Tibial nerve (tissue), 4 donors: ENCODE measurements around the gene FMN2. TPM values are rescaled to one million over a fixed set of nuclear protein-coding genes. Genes with fewer than 3 reads are reported as not detected.

Source experiments
- DNase-seq, 2 donors: peaks; one replicate each; pipeline ENCODE4 v3.0.0-alpha.2; 2019; ENCODE audit warnings: low spot score in 2 of 2
- H3K27ac ChIP-seq, 4 donors: fragments of 200-600 bp; sonication (generic) in 3 of 4; one replicate each; pipeline ENCODE4 v1.5.1; 2017 to 2019; ENCODE audit warnings: mild to moderate bottlenecking in 1 of 4
- H3K27me3 ChIP-seq, 2 donors: fragments of 200-600 bp; sonication (generic) in 1 of 2; one replicate each; pipeline versions ENCODE4 v1.5.1 to v1.6.0; 2017 to 2019
- H3K36me3 ChIP-seq, 3 donors: fragments of 200-600 bp; sonication (generic); one replicate each; pipeline ENCODE4 v1.5.1; 2018 to 2019
- H3K4me1 ChIP-seq, 4 donors: fragments of 200-600 bp; sonication (generic) in 3 of 4; one replicate each; pipeline ENCODE4 v1.5.1; 2017 to 2019
- H3K4me3 ChIP-seq, 4 donors: fragments of 200-600 bp; sonication (generic) in 3 of 4; one replicate each; pipeline ENCODE4 v1.5.1; 2017 to 2019; ENCODE audit warnings: mild to moderate bottlenecking in 1 of 4, moderate library complexity in 1 of 4
- H3K9me3 ChIP-seq, 4 donors: fragments of 200-600 bp; sonication (generic) in 3 of 4; one replicate each; pipeline ENCODE4 v1.5.1; 2017 to 2019
- EP300 ChIP-seq, 2 donors: sonication (generic); formaldehyde crosslinking; IDR thresholded peaks; one replicate each; pipeline ENCODE4 v1.6.1; 2017; ENCODE audit warnings: antibody characterized with exemption in 2 of 2, mild to moderate bottlenecking in 1 of 2
- POLR2A ChIP-seq, 2 donors: fragments of 450-650 bp; IDR thresholded peaks; one replicate each; pipeline ENCODE4 v1.6.1; 2017; ENCODE audit warnings: antibody characterized with exemption in 2 of 2, mild to moderate bottlenecking in 2 of 2, moderate library complexity in 2 of 2
- WGBS, 2 donors: methylation state at CpG; one replicate each; pipeline ENCODE4 v1.1.5; 2018; 5-methylcytosine and 5-hydroxymethylcytosine counted together
- total RNA-seq, 4 donors: library from RNA; depleted of rRNA; stranded (reverse); fragments of >200 nt; gene quantifications; one replicate each; pipeline ENCODE4 v1.1.0, GENCODE V29; 2016
- TF ChIP-seq, protein P1 (sequence below), 5 experiments: fragments of 200-600 bp in 3 of 5; fragments of 450-650 bp in 2 of 5; sonication (generic) in 3 of 5; IDR thresholded peaks; one replicate each; pipeline ENCODE4 v1.5.1; 2016 to 2019; ENCODE audit warnings: antibody characterized with exemption in 5 of 5, mild to moderate bottlenecking in 3 of 5, moderate library complexity in 2 of 5

FMN2 gene
- total RNA-seq, 4 donors from 2014 or later = 16.7 to 24.9 (median 24.4) TPM

DNA sequence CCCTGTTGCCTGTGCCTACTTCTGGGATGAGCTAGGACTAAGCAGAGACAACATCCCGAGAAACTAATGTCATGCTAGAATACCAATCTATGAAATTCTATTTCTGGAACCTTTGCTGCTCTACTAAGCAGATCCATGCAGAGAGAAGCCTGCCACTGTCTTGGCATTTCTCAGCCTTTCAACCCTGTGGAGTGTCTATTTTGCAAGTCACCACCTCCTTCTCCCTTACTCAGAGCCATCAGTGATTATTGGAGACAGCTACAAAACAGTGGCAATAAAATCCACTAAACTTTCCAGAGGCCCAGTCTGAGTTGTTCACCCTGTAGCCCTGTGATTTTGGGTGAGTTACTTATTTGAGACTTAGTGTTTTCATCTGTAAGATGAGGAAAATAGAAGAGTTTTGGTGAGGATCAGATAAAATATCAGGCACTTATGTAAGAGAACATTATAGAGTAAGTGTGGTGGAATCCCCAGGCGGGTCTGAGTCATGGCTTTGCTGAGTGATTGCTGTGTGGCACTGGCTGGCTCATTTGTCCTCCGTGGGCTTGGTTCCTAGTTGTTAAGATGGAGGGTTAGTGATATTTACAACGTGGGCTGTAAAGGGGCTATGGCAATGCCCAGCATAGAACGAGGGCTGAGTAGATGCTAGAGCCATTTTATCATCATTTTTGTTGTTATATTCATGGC is 61.1 kb downstream of the FMN2 start:
- no peaks in the 10 kb centered on the region for H3K27me3 ChIP-seq
- no peak overlapping the region for H3K4me3 ChIP-seq
- H3K4me1 ChIP-seq = no peaks in the 10 kb centered on the region
- DNase-seq = no peak
- no peaks in the 10 kb centered on the region for H3K9me3 ChIP-seq
- H3K36me3 ChIP-seq = no peaks in the 10 kb centered on the region
- TF ChIP-seq EP300 (IDR thresholded peaks at IDR 0.05) (no peak), POLR2A (IDR thresholded peaks at IDR 0.05) (no peak)
- TF ChIP-seq, protein P1, sequence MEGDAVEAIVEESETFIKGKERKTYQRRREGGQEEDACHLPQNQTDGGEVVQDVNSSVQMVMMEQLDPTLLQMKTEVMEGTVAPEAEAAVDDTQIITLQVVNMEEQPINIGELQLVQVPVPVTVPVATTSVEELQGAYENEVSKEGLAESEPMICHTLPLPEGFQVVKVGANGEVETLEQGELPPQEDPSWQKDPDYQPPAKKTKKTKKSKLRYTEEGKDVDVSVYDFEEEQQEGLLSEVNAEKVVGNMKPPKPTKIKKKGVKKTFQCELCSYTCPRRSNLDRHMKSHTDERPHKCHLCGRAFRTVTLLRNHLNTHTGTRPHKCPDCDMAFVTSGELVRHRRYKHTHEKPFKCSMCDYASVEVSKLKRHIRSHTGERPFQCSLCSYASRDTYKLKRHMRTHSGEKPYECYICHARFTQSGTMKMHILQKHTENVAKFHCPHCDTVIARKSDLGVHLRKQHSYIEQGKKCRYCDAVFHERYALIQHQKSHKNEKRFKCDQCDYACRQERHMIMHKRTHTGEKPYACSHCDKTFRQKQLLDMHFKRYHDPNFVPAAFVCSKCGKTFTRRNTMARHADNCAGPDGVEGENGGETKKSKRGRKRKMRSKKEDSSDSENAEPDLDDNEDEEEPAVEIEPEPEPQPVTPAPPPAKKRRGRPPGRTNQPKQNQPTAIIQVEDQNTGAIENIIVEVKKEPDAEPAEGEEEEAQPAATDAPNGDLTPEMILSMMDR (IDR thresholded peaks at IDR 0.05) = no peak
- 70 to 75% methylated on average over 5 of the region's 5 CpGs for WGBS, 2 donors
- H3K27ac ChIP-seq = no peak overlapping the region

DNA sequence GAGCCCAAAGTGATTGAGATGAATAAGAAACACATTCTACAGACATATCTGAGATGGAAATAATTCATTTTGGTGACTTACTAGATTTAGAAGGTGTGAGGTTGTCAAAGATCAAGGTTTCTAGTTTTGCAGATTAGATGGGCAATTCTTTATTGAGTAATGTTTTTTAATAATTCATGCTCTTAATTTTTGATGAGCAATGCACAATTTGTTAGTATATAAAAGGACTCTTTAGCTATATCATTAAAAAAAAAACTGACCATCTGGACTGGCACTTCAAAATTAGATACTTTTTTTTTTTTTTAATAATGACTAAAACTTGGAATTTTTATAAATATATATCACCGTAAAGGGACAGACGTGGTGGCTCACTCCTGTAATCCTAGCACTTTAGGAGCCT is 63.9 kb downstream of the FMN2 start:
- Histone ChIP-seq H3K4me1 (no peaks in the 10 kb centered on the region), H3K27me3 (no peaks in the 10 kb centered on the region)
- TF ChIP-seq POLR2A (IDR thresholded peaks at IDR 0.05) (no peak), EP300 (IDR thresholded peaks at IDR 0.05) (no peak)
- TF ChIP-seq, protein P1 (IDR thresholded peaks at IDR 0.05) = no peak

DNA sequence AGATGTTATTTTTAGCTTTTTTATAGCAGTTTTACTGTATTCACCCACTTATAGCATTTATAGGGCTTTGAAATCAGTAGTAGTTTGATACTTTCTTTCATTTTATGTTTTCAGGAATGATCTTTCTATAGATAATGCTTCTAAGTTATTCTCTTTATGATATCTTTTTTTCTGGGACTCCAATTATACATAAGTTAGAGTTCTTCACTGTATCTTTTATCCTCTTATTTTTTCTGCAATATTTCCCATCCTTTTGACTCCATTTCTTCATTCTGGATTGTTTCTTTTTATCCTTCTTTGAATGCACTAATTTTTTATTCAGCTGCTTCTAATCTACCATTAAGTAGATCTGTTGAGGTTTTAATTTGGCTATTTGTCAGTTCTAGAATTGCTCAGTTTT is 73.1 kb downstream of the FMN2 start:
- Histone ChIP-seq H3K4me3 (no peak overlapping the region), H3K9me3 (peaks cover 0 to 32% (median 8%) of the 10 kb centered on the region in 4 donors), H3K27ac (no peak overlapping the region), H3K36me3 (no peaks in the 10 kb centered on the region), H3K4me1 (no peaks in the 10 kb centered on the region), H3K27me3 (no peaks in the 10 kb centered on the region)
- TF ChIP-seq, protein P1 (IDR thresholded peaks at IDR 0.05) = no peak
- TF ChIP-seq POLR2A (IDR thresholded peaks at IDR 0.05) (no peak), EP300 (IDR thresholded peaks at IDR 0.05) (no peak)
- DNase-seq = no peak

More for the DNA sequence above, 63.9 kb downstream of the FMN2 start:
- Histone ChIP-seq H3K27ac (no peak overlapping the region), H3K36me3 (no peaks in the 10 kb centered on the region), H3K4me3 (no peak overlapping the region), H3K9me3 (peaks cover 0 to 4% (median 0%) of the 10 kb centered on the region in 4 donors)
- 91 to 92% methylated on average over 2 of the region's 2 CpGs for WGBS, 2 donors
- DNase-seq = no peak

DNA sequence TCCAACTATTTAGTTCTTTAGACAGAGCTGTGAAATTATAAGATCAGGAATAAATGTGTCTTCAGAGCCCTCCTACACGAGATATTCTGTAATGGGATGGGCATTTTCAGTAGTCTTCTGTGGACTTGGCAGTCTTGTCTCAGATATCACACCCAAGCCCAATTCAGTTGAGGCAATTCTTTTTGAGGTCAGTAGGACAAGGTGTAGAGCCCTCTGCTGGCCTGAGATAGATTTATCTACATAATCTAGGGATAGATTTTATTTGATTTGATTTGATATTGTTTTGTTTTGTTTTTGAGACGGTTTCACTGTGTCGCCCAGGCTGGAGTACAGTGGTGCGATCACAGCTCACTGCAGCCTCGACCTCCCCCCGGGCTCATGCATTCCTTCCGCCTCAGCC is 77.5 kb downstream of the FMN2 start:
- WGBS, 2 donors = 82% methylated on average over 7 of the region's 7 CpGs
- no peaks in the 10 kb centered on the region for H3K36me3 ChIP-seq
- peaks cover 0 to 17% (median 0%) of the 10 kb centered on the region in 4 donors for H3K9me3 ChIP-seq
- no peak for DNase-seq
- no peaks in the 10 kb centered on the region for H3K4me1 ChIP-seq
- no peaks in the 10 kb centered on the region for H3K27me3 ChIP-seq
- H3K4me3 ChIP-seq = no peak overlapping the region
- no peak for TF ChIP-seq POLR2A (IDR thresholded peaks at IDR 0.05)
- TF ChIP-seq EP300 (IDR thresholded peaks at IDR 0.05) = no peak
- TF ChIP-seq, protein P1 (IDR thresholded peaks at IDR 0.05) = no peak
- no peak overlapping the region for H3K27ac ChIP-seq

DNA sequence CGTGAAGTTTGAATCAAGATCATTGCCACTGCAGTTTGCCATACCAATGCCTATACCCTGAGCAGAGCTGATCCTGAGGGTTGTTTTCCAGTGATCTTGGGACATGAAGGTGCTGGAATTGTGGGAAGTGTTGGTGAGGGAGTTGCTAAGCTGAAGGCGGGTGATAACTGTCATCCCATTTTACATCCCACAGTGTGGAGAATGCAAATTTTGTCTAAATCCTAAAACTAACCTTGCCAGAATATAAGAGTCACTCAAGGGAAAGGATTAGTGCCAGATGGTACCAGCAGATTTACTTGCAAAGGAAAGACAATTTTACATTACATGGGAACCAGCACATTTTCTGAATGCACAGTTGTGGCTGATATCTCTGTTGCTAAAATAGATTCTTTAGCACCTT is 78.6 kb downstream of the FMN2 start:
- DNase-seq = no peak
- Histone ChIP-seq H3K27ac (no peak overlapping the region), H3K36me3 (no peaks in the 10 kb centered on the region), H3K9me3 (peaks cover 0 to 6% (median 0%) of the 10 kb centered on the region in 4 donors), H3K27me3 (no peaks in the 10 kb centered on the region), H3K4me3 (no peak overlapping the region), H3K4me1 (no peaks in the 10 kb centered on the region)
- WGBS, 2 donors = 94 to 98% methylated on average over 2 of the region's 2 CpGs
- TF ChIP-seq POLR2A (IDR thresholded peaks at IDR 0.05) (no peak), EP300 (IDR thresholded peaks at IDR 0.05) (no peak)
- TF ChIP-seq, protein P1 (IDR thresholded peaks at IDR 0.05) = no peak
